ENCODE results near the gene INSC.

Gene INSC

GRCh38 chr11:15118431-15118830 is 3.7 kb downstream of the INSC start:
- no peaks in the 10 kb centered on the region for H3K36me3 ChIP-seq (ENCODE audit: insufficient read depth, low read length)
- TF ChIP-seq CTCF (IDR thresholded peaks at IDR 0.05; ENCODE audit: low read length) (no peak), EZH2 (IDR thresholded peaks at IDR 0.05; ENCODE audit: borderline replicate concordance, low read length) (no peak)
- H4K20me1 ChIP-seq (ENCODE audit: insufficient read depth, low read length) = no peaks in the 10 kb centered on the region
- H3K4me2 ChIP-seq (ENCODE audit: low read length) = no peak overlapping the region
- H3K9me3 ChIP-seq (ENCODE audit: low read length) = no peaks in the 10 kb centered on the region
- H3K9me2 ChIP-seq (ENCODE audit: low read depth, low read length) = no peaks in the 10 kb centered on the region
- H3K27me3 ChIP-seq (ENCODE audit: insufficient read depth, low read length) = no peaks in the 10 kb centered on the region
- H3K9ac ChIP-seq (ENCODE audit: low read length) = no peak overlapping the region
- no peaks in the 10 kb centered on the region for H3K4me1 ChIP-seq (ENCODE audit: insufficient read depth, low read length, severe bottlenecking)
- no peak overlapping the region for H2AFZ ChIP-seq (ENCODE audit: low read length)
- H3K27ac ChIP-seq (ENCODE audit: low read depth, low read length, poor library complexity, severe bottlenecking) = no peak overlapping the region
- no peaks in the 10 kb centered on the region for H3K79me2 ChIP-seq (ENCODE audit: insufficient read depth, low read length)
- H3K4me3 ChIP-seq (ENCODE audit: low read depth, low read length, poor library complexity, severe bottlenecking) = no peak overlapping the region
- no peaks in the 10 kb centered on the region for H3F3A ChIP-seq (ENCODE audit: insufficient read depth, low read length)

- H3K9me2 ChIP-seq (ENCODE audit: low read depth, low read length) = no peaks in the 10 kb centered on the region
- no peak overlapping the region for H3K27ac ChIP-seq (ENCODE audit: low read depth, low read length, poor library complexity, severe bottlenecking)
- no peak overlapping the region for H3K4me3 ChIP-seq (ENCODE audit: low read depth, low read length, poor library complexity, severe bottlenecking)
- H3K9ac ChIP-seq (ENCODE audit: low read length) = no peak overlapping the region
- H3K36me3 ChIP-seq (ENCODE audit: insufficient read depth, low read length) = no peaks in the 10 kb centered on the region
- H3K9me3 ChIP-seq (ENCODE audit: low read length) = no peaks in the 10 kb centered on the region
- H3K27me3 ChIP-seq (ENCODE audit: insufficient read depth, low read length) = no peaks in the 10 kb centered on the region
- no peaks in the 10 kb centered on the region for H3K79me2 ChIP-seq (ENCODE audit: insufficient read depth, low read length)
- H3F3A ChIP-seq (ENCODE audit: insufficient read depth, low read length) = no peaks in the 10 kb centered on the region
- H3K4me1 ChIP-seq (ENCODE audit: insufficient read depth, low read length, severe bottlenecking) = no peaks in the 10 kb centered on the region
- TF ChIP-seq EZH2 (IDR thresholded peaks at IDR 0.05; ENCODE audit: borderline replicate concordance, low read length) = no peak
- no peak for TF ChIP-seq CTCF (IDR thresholded peaks at IDR 0.05; ENCODE audit: low read length)
- no peak overlapping the region for H3K4me2 ChIP-seq (ENCODE audit: low read length)
- no peaks in the 10 kb centered on the region for H4K20me1 ChIP-seq (ENCODE audit: insufficient read depth, low read length)
- H2AFZ ChIP-seq (ENCODE audit: low read length) = no peak overlapping the region
These were observed 4.6 kb downstream of the INSC start for GRCh38 chr11:15119352-15119751.

- Histone ChIP-seq H3K9me3 (ENCODE audit: low read length) (no peaks in the 10 kb centered on the region), H3K79me2 (ENCODE audit: insufficient read depth, low read length) (no peaks in the 10 kb centered on the region), H2AFZ (ENCODE audit: low read length) (no peak overlapping the region), H3K4me2 (ENCODE audit: low read length) (no peak overlapping the region), H3F3A (ENCODE audit: insufficient read depth, low read length) (no peaks in the 10 kb centered on the region), H3K9ac (ENCODE audit: low read length) (no peak overlapping the region), H4K20me1 (ENCODE audit: insufficient read depth, low read length) (no peaks in the 10 kb centered on the region), H3K36me3 (ENCODE audit: insufficient read depth, low read length) (no peaks in the 10 kb centered on the region), H3K9me2 (ENCODE audit: low read depth, low read length) (no peaks in the 10 kb centered on the region), H3K4me1 (ENCODE audit: insufficient read depth, low read length, severe bottlenecking) (no peaks in the 10 kb centered on the region), H3K27ac (ENCODE audit: low read depth, low read length, poor library complexity, severe bottlenecking) (no peak overlapping the region), H3K4me3 (ENCODE audit: low read depth, low read length, poor library complexity, severe bottlenecking) (no peak overlapping the region), H3K27me3 (ENCODE audit: insufficient read depth, low read length) (no peaks in the 10 kb centered on the region)
- TF ChIP-seq EZH2 (IDR thresholded peaks at IDR 0.05; ENCODE audit: borderline replicate concordance, low read length) (no peak), CTCF (IDR thresholded peaks at IDR 0.05; ENCODE audit: low read length) (no peak)
These were observed 5.1 kb downstream of the INSC start for GRCh38 chr11:15119826-15120225.

Data from OCI-LY1 (cell line).